ENCODE measurements around the gene EYS. TPM values are rescaled to one million over a fixed set of nuclear protein-coding genes. Genes with fewer than 3 reads are reported as not detected.
"Not testable (repeated sequence)": the region's sequence is repeated elsewhere in the genome, so short reads cannot be mapped to it uniquely, and the experiment has no call there.

Gene EYS
- total RNA-seq, 1 donor from 2014 or later, result 0.31 TPM

DNA sequence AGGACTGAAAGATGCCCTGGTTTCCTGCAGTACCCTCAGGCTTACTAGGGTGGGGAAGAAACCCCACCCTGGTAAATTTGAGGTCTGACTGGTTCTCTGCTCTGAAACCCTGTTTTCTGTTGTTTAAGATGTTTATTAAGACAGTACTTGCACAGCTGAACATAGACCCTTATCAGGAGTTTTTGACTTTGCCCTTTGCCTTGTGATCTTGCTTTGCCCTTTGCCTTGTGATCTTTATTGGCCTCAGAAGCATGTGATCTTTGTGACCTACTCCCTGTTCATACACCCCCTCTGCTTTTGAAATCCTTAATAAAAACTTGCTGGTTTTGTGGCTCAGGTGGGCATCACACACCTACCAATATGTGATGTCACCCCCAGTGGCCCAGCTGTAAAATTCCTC, 1949.8 kb downstream of the EYS start:
- intact Hi-C loops (cut with DNase I), result loop anchor here (10.0 kb wide), 1 partner anchor 662 kb away; no protein-coding TSS in a partner anchor
- ATAC-seq; DNase-seq (ENCODE audit: low spot score): not testable (repeated sequence)

DNA sequence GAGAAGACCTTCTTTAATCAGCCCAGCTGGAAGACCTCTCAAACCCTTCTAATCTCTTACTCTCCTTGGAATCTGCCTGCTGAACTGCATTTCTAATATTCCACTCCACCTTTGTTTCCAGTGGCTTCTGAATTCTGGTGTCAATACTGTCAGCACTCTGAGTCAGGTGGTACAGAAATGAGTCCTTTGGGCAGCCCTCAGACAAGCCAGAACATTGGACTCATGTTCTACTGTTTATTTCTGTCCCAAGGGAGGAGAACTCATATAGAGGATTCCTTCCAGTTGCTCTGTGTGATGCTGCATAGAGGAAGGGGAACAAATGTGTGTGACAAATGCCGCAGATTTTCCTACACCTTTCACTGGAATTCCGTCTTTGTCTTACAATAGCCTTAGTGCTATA, 1956.6 kb downstream of the EYS start:
- DNase-seq (ENCODE audit: low spot score) (no peak), ATAC-seq (no peak)
- intact Hi-C loops (cut with DNase I), result loop anchor here (10.0 kb wide), 1 partner anchor 656 kb away; no protein-coding TSS in a partner anchor

DNA sequence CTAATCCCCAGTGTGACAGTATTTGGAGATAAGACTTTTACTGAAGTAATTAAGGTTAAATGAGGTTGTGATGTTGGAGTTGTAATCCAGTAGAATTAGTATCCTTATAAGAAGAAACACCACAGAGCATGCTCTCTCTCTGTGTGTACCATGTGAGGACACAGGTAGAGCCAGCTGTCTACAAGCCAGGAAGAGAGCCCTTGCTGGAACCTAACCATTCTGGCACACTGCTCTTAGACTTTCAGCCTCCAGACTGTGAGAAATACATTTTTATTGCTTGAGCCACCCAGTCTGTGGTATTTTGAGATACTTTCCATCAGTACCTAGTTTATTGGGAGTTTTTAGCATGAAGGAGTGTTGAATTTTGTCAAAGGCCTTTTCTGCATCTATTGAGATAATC, 1961.2 kb downstream of the EYS start:
- DNase-seq (ENCODE audit: low spot score) (no peak), ATAC-seq (no peak)
- intact Hi-C loops (cut with DNase I), result no loop called here

DNA sequence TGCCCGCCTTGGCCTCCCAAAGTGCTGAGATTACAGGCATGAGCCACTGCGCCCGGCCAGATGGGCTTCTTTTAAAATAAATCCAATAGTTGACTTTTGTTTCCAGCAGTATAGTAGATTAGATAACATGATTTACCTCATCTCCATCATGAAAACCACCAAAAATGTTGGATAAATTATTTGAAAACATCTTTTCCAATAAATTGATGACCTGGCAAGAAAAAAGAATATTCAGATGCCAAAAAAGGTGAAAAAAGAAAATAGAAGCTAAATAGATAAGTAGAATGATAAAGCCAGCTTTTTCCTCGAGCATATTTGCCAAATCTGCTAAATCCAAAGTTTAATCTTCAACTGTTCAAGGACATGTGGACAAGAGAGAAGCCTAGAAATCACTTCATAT, 1962.2 kb downstream of the EYS start:
- intact Hi-C loops (cut with DNase I), result no loop called here
- no peak for ATAC-seq
- DNase-seq (ENCODE audit: low spot score), result no peak

DNA sequence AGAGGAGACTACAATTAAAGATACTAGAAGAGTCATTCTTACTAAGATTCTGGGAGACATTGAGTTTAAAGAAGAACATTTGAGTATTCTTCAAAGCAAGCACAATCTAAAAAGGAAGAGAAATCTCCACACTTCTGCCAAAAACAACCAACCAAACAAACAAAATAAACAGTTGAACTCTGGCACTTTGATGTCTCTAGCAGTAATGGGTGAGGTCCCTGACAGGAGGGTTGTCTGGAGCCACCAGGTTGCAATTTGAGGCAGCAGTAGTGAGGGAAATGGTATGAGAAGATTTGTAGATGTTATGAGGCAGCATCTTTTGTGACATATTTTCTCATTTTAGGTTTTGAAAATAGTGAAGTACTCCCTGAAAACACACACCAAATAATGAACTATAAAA, 1963.3 kb downstream of the EYS start:
- DNase-seq (ENCODE audit: low spot score) (no peak), ATAC-seq (no peak)
- intact Hi-C loops (cut with DNase I), result no loop called here

DNA sequence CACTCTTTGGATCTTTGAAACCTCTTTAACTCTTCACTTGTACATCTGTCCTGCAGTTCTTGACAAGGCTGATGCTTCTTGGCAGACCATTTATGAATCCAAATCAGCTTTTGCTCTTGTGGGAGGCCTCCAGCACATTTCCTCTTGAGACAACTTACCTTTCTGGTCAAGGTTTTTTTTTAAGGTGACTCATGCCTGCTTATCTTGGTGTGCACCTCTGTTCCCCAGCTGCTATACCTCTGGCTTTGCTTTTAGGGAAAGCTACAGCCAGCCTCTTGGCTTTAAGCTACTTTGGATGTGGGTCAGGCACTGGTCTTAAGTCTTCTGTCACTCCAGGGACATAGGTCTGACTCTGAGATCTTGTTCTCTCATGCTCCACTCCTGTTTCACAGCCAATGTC, 1965.0 kb downstream of the EYS start:
- DNase-seq (ENCODE audit: low spot score), result no peak
- intact Hi-C loops (cut with DNase I), result no loop called here
- no peak for ATAC-seq

DNA sequence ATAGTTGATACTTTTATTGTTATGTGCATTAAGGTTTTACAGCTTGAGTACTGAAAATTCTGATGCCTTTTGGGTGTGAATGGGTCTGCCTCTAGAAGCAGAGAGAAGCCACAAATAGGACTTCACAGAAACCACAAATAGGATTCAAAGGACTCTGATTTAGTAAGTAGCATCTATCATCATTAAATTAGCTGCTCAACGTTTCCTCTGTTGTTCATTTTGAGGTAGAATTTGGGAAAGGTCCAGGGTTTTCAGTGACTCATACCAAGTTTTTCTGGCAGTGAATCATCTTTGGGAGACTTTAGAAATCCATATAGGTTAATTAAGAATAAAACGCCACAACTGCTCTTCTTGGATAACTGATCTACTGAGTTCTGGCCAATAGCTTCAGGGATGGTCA, 1966.3 kb downstream of the EYS start:
- ATAC-seq (no peak), DNase-seq (ENCODE audit: low spot score) (no peak)
- intact Hi-C loops (cut with DNase I), result no loop called here

DNA sequence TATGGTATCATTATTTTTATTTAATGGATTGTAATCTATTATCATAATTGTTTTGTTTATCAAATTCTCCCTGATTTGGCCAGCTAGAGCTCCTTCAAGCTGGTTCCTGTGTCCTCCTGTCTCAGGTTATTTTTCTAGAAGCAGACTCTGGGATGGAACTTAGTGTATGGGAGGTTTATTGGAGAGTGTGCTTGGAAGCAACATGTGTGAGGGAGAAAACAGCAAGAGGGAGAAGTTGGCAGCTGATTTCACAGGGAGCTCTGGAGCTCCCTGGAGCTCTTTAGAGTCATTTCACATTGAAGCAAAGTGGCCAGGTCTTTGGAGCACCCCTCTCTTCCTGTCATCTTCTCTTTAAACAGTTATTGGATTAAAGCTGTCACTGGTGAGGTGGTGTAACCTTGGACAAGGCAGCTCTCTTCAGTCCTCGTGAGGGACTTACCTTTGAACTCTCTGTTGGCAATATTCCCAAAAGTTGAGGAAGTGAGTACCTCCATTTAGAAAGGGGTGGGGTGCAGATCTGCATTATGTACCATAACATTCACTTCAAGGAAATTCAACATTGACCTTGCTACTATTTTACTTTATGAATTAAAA, 1967.8 kb downstream of the EYS start:
- intact Hi-C loops (cut with DNase I), result no loop called here
- DNase-seq (ENCODE audit: low spot score), result no peak
- ATAC-seq, result no peak

DNA sequence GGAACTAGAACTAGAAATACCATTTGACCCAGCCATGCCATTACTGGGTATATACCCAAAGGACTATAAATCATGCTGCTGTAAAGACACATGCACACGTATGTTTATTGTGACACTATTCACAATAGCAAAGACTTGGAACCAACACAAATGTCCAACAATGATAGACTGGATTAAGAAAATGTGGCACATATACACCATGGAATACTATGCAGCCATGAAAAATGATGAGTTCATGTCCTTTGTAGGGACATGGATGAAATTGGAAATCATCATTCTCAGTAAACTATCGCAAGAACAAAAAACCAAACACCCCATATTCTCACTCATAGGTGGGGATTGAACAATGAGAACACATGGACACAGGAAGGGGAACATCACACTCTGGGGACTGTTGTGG, 1968.8 kb downstream of the EYS start:
- DNase-seq (ENCODE audit: low spot score); ATAC-seq; intact Hi-C loops (cut with DNase I): not testable (repeated sequence)

DNA sequence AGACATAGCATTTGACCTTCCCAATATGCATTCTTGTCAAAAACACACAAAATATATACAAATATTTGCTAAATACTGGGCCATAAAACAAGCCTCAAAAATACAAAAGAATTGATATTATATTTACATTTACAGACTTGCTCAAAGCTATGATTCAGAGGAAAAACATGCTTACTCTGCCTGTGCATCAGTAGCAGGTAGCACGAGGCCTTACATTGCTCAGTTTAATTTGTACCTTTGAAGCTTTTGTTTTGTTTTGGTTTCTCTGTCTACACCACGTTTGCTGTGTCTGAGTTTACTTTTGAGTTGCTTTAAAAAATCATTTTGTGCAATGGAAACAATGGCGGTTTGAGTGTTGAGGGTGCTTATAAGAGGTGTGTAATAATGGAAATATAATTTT, 1972.1 kb downstream of the EYS start:
- no peak for DNase-seq (ENCODE audit: low spot score)
- intact Hi-C loops (cut with DNase I), result no loop called here
- ATAC-seq, result no peak

DNA sequence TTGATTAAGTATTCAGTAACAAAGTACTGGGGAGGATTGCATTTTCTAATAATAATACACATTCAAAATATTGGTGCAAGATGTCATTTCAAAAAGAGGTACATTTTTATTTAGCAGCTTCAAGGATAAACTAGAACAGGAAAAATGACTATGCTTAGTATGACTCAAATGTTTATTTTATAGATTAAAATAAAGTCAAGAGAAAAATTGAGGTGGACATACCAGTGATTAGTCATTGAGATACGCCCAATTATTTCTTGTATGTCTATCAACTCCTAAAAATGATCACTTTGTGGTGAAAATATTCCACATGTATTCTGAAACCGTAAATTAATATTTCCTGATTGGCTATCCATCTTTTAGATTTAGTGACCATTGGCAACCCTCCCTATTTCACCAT, 1974.7 kb downstream of the EYS start:
- DNase-seq (ENCODE audit: low spot score), result no peak
- ATAC-seq, result no peak
- intact Hi-C loops (cut with DNase I), result no loop called here

DNA sequence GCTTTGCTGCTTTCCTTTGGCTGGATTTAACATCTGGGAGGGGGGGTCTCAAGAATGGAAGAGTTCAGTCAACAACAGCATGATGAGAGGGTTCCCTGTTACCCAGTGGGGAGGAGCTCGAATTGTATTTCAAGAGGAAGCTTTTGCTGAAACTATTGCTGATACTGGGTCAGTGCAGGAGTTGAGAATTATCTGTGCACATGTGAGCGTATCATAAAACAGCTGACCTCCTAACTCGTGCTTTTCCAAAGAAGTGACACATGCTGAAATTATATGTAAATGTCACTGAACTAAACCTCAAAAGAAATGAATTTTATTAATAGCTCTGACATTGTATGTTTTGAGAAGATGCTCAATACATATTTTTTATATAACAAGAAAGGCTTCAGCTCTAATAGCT, 1975.1 kb downstream of the EYS start:
- intact Hi-C loops (cut with DNase I), result no loop called here
- no peak for ATAC-seq
- DNase-seq (ENCODE audit: low spot score), result no peak

DNA sequence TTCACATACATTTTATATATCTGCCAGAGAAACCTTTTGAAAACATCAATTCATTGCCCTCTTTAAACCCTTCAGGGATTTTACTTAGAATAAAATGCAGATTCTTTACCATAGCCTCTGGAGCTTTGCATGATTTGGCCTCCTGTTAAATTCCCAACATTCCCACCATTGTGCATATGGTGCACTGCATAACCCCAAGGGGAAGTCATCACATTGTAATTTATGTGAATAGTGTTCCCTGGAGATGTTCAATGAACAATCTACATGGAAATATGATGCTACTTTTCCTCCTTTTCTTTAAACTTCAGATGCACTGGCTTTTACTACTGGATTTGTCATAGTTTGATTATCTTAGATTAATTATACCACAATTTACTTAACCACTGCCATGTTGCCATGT, 1976.7 kb downstream of the EYS start:
- ATAC-seq (no peak), DNase-seq (ENCODE audit: low spot score) (no peak)

DNA sequence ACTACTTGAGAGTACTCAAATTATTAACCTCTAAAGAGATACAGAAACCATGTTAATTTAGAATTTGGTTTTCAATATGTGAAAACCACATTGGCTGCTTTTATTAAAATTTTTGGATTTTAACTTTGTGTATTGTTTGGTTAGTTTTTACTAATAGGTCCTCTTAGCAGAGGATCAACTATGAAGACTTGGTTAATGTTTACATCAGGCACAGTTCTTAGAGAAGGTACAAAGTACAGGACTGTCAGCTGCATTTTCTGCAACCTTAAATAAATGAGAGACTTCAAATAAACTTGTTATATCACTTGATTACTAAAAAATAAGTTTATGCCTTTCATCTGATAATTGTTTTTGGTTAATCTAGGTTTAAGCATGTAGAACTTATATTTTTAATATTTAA, 1982.3 kb downstream of the EYS start:
- no peak for ATAC-seq
- intact Hi-C loops (cut with DNase I), result no loop called here
- DNase-seq (ENCODE audit: low spot score), result no peak

More for the DNA sequence above, 1976.7 kb downstream of the EYS start:
- intact Hi-C loops (cut with DNase I), result no loop called here

DNA sequence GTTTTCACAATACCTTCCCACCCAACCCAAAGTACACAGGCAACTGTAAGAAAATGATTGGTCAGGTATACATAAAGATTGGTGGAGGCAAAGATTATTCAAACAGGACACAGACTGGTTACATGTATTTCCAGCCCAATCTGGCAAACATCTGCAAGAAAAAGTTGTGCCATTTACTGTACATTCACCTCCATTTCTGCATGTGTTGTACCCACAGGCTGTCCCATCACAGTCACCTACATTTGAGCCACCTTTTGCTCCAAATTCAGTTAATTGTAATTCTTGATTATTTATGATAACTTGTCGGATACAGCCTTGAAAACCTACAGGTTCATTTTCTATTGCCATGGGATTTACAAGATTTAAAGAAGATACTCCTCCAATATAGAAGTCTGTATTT, 1985.8 kb downstream of the EYS start:
- intact Hi-C loops (cut with DNase I), result no loop called here
- ATAC-seq, result no peak
- DNase-seq (ENCODE audit: low spot score), result no peak

DNA sequence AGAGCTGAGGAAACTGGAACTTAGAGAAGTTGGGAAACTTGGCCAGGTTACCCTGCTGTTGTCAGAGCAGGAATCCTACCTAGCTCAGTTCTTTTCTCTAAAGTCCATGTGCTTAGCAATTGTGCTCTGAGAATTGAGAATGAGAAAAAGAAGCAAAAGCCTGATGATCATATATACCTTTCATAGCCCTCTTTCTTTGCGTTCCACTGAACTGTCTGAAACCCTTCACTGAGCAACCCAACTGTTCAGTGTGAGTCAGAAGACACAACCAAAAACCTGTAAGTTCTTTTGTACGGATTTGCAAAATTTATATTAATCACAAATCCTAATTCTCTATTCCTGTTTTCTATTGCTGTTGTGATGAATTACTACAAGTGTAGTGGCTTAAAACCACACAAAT, 1990.9 kb downstream of the EYS start:
- intact Hi-C loops (cut with DNase I), result no loop called here
- DNase-seq (ENCODE audit: low spot score) (no peak), ATAC-seq (no peak)

DNA sequence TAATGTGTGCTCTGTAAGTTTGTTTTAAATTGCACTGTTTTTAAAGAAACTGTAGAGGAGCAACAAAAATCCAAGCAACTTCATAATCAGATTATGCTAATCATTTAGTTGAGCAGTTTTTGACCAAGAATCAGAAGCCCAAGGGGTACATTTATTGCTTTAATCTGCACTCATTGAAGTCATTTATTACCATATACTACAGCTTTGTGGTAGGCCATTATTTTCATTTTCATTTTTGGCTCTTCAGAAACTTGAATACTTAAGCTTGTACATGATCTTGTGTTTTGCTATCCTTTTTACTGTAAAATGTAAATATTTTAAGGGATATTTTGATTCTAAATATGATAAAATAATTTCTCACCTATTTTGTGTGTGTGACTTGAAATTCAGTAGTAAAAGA, 1992.9 kb downstream of the EYS start:
- ATAC-seq, result no peak
- intact Hi-C loops (cut with DNase I), result no loop called here
- no peak for DNase-seq (ENCODE audit: low spot score)

DNA sequence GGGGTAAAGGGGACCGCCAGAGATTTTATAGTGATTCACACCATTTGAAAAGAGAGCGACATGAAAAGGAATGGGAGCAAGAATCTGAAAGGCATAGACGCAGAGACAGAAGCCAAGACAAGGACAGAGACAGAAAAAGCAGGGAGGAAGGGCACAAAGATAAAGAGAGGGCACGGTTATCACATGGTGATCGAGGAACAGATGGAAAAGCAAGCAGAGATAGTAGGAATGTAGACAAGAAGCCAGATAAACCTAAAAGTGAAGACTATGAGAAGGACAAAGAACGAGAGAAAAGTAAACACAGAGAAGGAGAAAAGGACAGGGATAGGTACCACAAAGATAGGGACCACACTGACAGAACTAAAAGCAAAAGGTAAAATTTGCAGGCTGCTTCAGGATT, 1993.7 kb downstream of the EYS start:
- ATAC-seq (no peak), DNase-seq (ENCODE audit: low spot score) (no peak)
- intact Hi-C loops (cut with DNase I), result no loop called here

DNA sequence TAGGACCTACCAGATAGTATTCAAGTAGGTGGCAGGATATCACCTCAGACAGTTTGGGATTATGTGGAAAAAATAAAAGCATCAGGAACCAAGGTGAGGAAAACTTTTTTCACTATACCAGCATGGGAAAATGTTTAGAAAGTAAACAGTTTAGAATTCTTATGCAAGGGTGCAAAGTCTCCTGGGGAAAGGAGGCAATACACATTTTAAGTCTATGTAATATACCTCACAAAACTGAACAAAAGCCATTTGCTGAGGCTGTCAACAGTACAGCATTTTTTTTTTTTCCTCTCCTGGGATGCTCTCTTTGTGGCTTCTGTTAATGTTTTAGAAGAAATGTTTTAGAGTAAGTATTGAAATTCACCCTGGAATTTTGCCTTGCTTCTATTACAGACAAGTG, 1997.9 kb downstream of the EYS start:
- ATAC-seq (no peak), DNase-seq (ENCODE audit: low spot score) (no peak)
- intact Hi-C loops (cut with DNase I), result no loop called here

DNA sequence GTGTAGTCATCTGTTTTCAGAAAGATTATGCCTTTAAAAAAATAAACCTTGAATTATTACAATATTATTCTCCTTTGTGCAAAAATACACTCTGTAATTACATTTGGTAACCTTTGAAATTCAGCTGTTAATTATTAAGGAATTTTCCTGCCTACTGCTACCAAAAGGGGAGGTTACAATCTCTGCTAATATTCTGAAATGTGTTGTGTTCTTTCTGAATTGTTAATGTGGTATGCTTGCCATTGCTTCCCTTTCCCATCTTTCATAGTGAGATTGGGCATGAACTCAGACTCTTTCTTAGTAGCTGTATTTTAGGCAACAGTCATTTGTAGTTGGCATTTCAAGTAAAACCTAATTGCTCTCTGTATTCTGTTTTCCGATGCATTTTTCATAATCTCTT, 1998.4 kb downstream of the EYS start:
- ATAC-seq (no peak), DNase-seq (ENCODE audit: low spot score) (no peak)
- intact Hi-C loops (cut with DNase I), result no loop called here

DNA sequence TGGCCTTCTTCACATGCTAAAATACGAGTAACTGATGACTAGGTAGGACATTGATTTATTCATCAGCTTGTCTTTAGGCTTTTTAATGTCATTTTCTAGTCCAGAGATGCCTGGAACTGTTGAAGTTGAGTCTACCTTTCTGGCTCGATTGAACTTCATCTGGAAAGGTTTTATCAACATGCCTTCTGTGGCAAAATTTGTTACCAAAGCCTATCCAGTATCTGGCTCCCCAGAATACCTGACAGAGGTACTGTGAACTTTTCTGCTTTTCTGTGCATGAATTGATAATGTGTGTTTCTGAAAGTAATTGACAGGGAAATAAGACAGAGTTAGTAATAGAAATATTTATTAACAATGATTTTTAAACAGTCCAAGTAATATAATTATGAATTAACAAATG, 2000.4 kb downstream of the EYS start:
- intact Hi-C loops (cut with DNase I), result no loop called here
- DNase-seq (ENCODE audit: low spot score) (no peak), ATAC-seq (no peak)

DNA sequence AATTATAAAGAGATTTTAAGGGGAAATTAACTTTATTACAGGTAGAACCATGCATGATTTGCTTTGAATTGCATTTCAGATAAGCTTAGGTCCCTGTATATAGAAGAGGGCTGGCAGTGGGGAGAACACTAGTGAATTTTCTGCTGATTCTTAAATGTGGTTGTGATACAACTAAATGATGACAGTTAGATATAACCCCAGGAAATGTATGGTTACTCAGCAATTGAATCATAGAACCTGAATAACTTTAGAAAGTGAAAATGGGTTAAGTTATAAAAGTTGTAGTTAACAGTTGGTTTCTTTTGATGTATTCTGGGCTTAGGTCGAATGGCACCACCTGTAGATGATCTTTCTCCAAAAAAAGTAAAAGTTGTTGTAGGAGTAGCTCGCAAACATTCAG, 2001.3 kb downstream of the EYS start:
- DNase-seq (ENCODE audit: low spot score) (no peak), ATAC-seq (no peak)
- intact Hi-C loops (cut with DNase I), result no loop called here

All from sciatic nerve (tissue), 2 donors.